Renal cortical epithelial cell (primary cell): ENCODE data around the gene TBCE. TPM values are rescaled to one million over a fixed set of nuclear protein-coding genes. Genes with fewer than 3 reads are reported as not detected.
"Not testable (repeated sequence)": the region's sequence is repeated elsewhere in the genome, so short reads cannot be mapped to it uniquely, and the experiment has no call there.

Experiments used
- DNase-seq: peaks from one replicate; pipeline ENCODE4 v3.0.0-alpha.2; 2011; ENCODE audit warnings: low read depth
- total RNA-seq: library from RNA; depleted of rRNA; stranded (reverse); fragments of >200 nt; gene quantifications from 2 replicates; pipeline ENCODE4 v1.2.3, GENCODE V29; 2014

TBCE gene
- total RNA-seq, 1 donor from 2014 or later, result 30.4 TPM

- no peak for DNase-seq
Observed at GRCh38 chr1:235351441-235351840, 15.8 kb upstream of the TBCE start.

GRCh38 chr1:235351898-235352297 is 15.3 kb upstream of the TBCE start:
- DNase-seq, result no peak

- no peak for DNase-seq
Observed at GRCh38 chr1:235357485-235358373, 9.5 kb upstream of the TBCE start.

GRCh38 chr1:235358899-235359298 is 8.3 kb upstream of the TBCE start:
- no peak for DNase-seq

GRCh38 chr1:235364189-235364588 is 3.0 kb upstream of the TBCE start:
- DNase-seq, result not testable (repeated sequence)

GRCh38 chr1:235366286-235366685 is 941 bp upstream of the TBCE start:
- DNase-seq, result no peak

- no peak for DNase-seq
Observed at GRCh38 chr1:235368428-235368827, 1.2 kb downstream of the TBCE start.

GRCh38 chr1:235369802-235370201 is 2.6 kb downstream of the TBCE start:
- no peak for DNase-seq

- no peak for DNase-seq
Observed at GRCh38 chr1:235375919-235376605, 8.8 kb downstream of the TBCE start.

GRCh38 chr1:235378134-235378735 is 11.0 kb downstream of the TBCE start:
- DNase-seq, result not testable (repeated sequence)

GRCh38 chr1:235381955-235382739 is 14.9 kb downstream of the TBCE start:
- not testable (repeated sequence) for DNase-seq

GRCh38 chr1:235385633-235386032 is 18.4 kb downstream of the TBCE start:
- DNase-seq, result not testable (repeated sequence)

GRCh38 chr1:235391874-235392273 is 24.6 kb downstream of the TBCE start:
- DNase-seq, result no peak

- DNase-seq, result peak; percentile 82
Observed at GRCh38 chr1:235397733-235398132, 30.5 kb downstream of the TBCE start.

GRCh38 chr1:235399661-235400060 is 32.4 kb downstream of the TBCE start:
- DNase-seq, result no peak

- DNase-seq, result no peak
Observed at GRCh38 chr1:235401251-235401650, 34.0 kb downstream of the TBCE start.

GRCh38 chr1:235402457-235403200 is 35.4 kb downstream of the TBCE start:
- DNase-seq, result peak; percentile 83

GRCh38 chr1:235403593-235403992 is 36.4 kb downstream of the TBCE start:
- DNase-seq, result peak; percentile 64

- DNase-seq, result peak; percentile 96
Observed at GRCh38 chr1:235404190-235404589, 37.0 kb downstream of the TBCE start.

GRCh38 chr1:235407419-235407818 is 40.2 kb downstream of the TBCE start:
- DNase-seq, result peak; percentile 28

- DNase-seq, result peak; percentile 36
Observed at GRCh38 chr1:235408503-235408960, 41.3 kb downstream of the TBCE start.
